Measurements from ENCODE around the gene ACTG1.

ACTG1 gene

DNA sequence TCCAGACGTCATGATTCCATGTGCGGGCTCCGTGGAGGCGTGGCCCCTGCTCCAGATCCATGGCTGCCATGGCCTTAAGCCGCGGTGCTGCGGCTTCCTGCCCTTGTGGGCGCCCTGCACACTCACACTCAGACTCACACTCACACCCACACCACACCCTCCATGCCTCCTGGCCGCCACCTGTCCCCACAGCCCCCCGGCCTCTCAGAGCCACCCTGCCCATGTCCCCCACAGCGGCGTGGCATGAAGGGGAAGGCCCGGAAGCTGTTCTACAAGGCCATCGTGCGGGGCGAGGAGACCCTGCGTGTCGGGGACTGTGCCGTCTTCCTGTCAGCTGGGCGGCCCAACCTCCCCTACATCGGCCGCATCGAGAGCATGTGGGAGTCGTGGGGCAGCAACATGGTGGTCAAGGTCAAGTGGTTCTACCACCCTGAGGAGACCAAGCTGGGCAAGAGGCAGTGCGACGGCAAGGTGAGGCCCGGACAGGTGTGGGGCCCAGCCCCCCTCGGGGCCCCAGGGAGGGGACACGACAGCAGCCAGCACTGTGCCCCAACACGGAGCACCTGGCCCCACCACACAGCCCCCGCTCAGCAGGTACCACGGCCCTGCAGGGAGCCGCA is 50.0 kb downstream of the ACTG1 start:
- no peak for TF ChIP-seq CTCF (IDR thresholded peaks at IDR 0.05; ENCODE audit: low read depth, low read length)
- no peak overlapping the region for H3K4me3 ChIP-seq (replicated peaks in 1 of 2; ENCODE audit: low read depth in 2 of 2, low read length in 2 of 2)
- DNase-seq (ENCODE audit: low read depth in 2 of 2), result no peak

GRCh38 chr17:81461607-81462500 is 50.7 kb downstream of the ACTG1 start:
- no peak overlapping the region for H3K4me3 ChIP-seq (replicated peaks in 1 of 2; ENCODE audit: low read depth in 2 of 2, low read length in 2 of 2)
- no peak for TF ChIP-seq CTCF (IDR thresholded peaks at IDR 0.05; ENCODE audit: low read depth, low read length)
- DNase-seq (ENCODE audit: low read depth in 2 of 2), result no peak

DNA sequence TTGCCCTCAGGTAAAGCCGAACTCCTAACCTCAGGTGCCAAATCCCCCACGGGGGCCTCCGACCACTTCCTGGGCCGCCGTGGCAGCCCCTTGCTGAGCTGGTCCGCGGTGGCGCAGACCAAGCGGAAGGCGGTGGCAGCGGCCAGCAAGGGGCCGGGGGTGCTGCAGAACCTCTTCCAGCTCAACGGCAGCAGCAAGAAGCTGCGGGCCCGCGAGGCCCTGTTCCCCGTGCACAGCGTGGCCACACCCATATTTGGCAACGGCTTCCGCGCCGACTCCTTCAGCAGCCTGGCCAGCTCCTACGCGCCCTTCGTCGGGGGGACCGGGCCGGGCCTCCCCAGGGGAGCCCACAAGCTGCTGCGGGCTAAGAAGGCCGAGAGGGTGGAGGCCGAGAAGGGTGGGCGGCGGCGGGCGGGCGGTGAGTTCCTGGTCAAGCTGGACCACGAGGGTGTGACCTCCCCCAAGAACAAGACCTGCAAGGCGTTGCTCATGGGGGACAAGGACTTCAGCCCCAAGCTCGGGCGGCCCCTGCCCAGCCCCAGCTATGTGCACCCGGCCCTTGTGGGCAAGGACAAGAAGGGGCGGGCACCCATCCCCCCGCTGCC is 51.6 kb downstream of the ACTG1 start:
- no peak for TF ChIP-seq CTCF (IDR thresholded peaks at IDR 0.05; ENCODE audit: low read depth, low read length)
- no peak overlapping the region for H3K4me3 ChIP-seq (replicated peaks in 1 of 2; ENCODE audit: low read depth in 2 of 2, low read length in 2 of 2)
- no peak for DNase-seq (ENCODE audit: low read depth in 2 of 2)

Measured in cardiac fibroblast (primary cell).